ENCODE data around the gene LAMTOR4. TPM values are rescaled to one million over a fixed set of nuclear protein-coding genes. Genes with fewer than 3 reads are reported as not detected.

LAMTOR4 gene
- total RNA-seq, 4 donors from 2014 or later = 109 to 228 (median 148) TPM

DNA sequence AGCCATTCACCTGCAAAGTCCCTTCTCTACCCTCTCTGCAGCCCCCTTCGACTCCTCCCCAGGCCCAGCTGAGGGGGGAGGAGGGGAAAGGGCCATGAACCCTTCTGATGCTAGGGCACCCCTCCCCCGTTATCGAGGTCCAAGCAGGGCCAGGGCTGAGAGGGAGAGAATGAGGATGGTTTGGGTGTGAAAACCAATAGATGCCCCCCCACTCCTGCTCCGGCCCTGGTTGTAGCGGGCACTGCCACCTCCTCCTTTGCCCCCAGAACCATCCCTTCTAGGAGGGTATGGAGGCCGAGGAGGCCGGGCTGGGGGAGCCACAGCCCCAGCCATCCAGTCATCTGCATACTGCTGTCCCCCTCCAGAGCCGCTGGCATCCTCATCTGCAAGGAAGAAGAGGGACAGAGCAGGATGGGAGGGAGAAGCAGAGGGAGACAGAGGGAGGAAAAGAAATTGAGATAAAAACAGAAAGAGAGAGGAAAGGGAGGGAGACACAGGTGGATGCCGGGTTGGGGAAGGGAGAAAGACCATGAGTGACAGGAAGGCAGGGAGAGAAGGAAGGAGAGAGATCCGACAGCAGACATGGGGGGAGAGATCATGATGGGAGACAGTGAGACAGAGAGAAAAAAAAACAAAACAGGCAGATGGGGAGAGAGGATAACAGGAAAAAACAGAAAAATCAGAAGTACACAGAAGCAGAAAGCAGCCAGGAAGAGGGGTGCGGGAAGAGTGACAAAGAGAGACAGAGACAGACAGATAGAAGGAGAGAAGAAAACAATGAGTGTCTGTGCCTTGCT lies 21.6 kb downstream of the LAMTOR4 start:
- no peak for TF ChIP-seq EP300 (IDR thresholded peaks at IDR 0.05)
- ATAC-seq = no peak
- Histone ChIP-seq H3K9me3 (no peaks in the 10 kb centered on the region), H3K4me3 (no peak overlapping the region), H3K36me3 (no peaks in the 10 kb centered on the region), H3K27me3 (peaks cover 63% of the 10 kb centered on the region), H3K27ac (no peak overlapping the region), H3K4me1 (peaks cover 0 to 41% (median 3%) of the 10 kb centered on the region in 3 donors)
- 90 to 91% methylated on average over 5 to 6 of the region's 11 CpGs for WGBS, 2 donors (ENCODE audit: low coverage in 1 of 2)

DNA sequence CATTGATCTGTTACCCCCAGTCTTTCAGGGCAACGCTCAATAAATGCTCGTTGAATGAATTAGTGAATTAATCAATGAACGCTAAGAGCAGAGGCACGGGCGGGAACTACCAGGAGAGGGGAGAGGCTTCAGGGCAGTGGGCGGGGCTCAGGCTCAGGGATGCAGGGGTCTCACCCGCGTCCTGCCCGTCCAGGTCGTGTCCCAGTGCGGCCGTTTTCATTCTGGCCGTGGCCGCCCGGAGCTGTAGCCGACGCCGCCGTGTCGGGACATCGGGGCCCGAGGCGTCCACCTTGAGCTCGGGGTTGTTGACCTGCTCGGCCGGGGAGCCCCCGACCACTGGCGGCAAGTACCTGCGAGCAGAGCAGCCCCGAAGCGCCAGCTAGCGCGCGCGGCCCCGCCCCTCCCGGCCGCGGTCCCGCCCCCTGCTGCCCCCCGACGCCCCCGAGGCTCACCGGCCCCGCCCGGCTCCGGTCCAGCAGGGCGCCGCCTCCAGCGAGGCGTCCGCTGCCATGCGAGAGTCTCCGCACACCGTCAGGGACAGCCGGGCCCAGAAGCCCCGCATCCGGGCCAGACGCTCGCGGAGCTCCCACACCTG lies 22.5 kb downstream of the LAMTOR4 start:
- H3K9me3 ChIP-seq = no peaks in the 10 kb centered on the region
- peaks cover 0 to 41% (median 3%) of the 10 kb centered on the region in 3 donors for H3K4me1 ChIP-seq
- no peak for TF ChIP-seq EP300 (IDR thresholded peaks at IDR 0.05)
- no peak for TF ChIP-seq POLR2A (IDR thresholded peaks at IDR 0.05)
- TF ChIP-seq POLR2AphosphoS5 (IDR thresholded peaks at IDR 0.05) = no peak
- TF ChIP-seq, protein P1, sequence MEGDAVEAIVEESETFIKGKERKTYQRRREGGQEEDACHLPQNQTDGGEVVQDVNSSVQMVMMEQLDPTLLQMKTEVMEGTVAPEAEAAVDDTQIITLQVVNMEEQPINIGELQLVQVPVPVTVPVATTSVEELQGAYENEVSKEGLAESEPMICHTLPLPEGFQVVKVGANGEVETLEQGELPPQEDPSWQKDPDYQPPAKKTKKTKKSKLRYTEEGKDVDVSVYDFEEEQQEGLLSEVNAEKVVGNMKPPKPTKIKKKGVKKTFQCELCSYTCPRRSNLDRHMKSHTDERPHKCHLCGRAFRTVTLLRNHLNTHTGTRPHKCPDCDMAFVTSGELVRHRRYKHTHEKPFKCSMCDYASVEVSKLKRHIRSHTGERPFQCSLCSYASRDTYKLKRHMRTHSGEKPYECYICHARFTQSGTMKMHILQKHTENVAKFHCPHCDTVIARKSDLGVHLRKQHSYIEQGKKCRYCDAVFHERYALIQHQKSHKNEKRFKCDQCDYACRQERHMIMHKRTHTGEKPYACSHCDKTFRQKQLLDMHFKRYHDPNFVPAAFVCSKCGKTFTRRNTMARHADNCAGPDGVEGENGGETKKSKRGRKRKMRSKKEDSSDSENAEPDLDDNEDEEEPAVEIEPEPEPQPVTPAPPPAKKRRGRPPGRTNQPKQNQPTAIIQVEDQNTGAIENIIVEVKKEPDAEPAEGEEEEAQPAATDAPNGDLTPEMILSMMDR (IDR thresholded peaks at IDR 0.05) = no peak
- no peaks in the 10 kb centered on the region for H3K36me3 ChIP-seq
- peak overlapping the region; percentile 2 to 55 for H3K4me3 ChIP-seq
- H3K27ac ChIP-seq = peak overlapping the region in 1 of 4 donors; percentile 45
- peak; percentile 24 for ATAC-seq
- H3K27me3 ChIP-seq = peaks cover 60% of the 10 kb centered on the region
- 10 to 80% methylated on average over 1 to 2 of the region's 61 CpGs for WGBS, 2 donors (ENCODE audit: low coverage in 1 of 2)

DNA sequence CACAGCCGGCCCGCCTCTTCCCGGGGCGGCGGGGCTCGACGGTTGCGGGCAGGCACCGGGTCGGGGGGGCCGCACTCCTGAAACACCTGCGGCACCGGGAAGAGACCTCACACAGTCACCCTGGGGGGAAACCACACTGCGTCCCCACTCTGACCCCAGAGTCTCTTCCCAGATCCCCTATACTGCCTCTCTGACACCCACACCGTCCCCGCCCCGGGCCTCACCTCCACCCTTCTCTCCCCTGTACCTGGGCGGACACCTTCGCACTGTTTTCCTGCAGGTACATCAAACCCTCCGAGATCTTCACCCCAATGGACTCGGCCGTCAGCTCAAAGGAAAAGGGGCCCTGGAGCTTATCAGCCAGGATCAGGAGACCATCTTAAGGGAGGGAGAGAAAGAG lies 23.1 kb downstream of the LAMTOR4 start:
- no peak for ATAC-seq
- Histone ChIP-seq H3K27ac (peak overlapping the region in 1 of 4 donors; percentile 45), H3K27me3 (peaks cover 53% of the 10 kb centered on the region), H3K4me3 (peak overlapping the region; percentile 2 to 55), H3K36me3 (no peaks in the 10 kb centered on the region), H3K9me3 (no peaks in the 10 kb centered on the region), H3K4me1 (peaks cover 0 to 46% (median 3%) of the 10 kb centered on the region in 3 donors)
- TF ChIP-seq POLR2AphosphoS5 (IDR thresholded peaks at IDR 0.05) (no peak), POLR2A (IDR thresholded peaks at IDR 0.05) (no peak), EP300 (IDR thresholded peaks at IDR 0.05) (no peak)
- TF ChIP-seq, protein P1 (IDR thresholded peaks at IDR 0.05) = no peak
- no CpG with 5 or more reads among the region's 22 CpGs for WGBS, 2 donors (ENCODE audit: low coverage in 1 of 2)

DNA sequence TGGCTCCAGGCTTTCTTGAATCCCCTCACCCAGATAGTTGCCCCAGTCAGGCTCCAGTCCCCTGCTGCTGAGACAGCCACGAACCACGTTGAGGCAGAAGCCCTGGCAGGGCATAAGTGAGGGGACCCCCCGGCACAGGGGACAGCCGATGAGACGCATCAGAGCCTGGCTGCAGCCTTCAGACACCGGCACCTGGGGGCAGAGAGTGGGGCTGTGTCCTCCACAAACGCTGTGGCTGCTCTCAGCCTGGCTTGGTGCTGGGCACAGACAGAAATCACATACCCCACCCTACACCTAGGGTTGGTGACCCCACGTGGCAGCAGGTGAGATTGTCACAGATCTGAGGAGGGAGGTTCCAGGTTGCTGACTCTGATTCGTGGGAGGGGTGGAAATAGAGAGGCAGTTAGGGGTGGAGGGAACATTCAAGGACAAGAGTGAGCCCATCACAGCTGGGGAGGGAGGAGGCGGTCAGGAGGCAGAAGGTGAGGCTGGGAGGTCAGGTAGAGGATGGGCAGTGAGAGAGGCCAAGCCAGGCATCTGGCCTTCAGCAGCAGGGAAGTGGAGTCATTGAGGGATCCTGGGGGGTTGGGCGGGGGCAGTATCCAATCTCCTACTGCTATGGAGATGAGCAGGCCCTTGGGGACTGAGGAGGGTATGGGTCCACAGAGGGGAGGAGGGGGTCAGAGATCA lies 25.2 kb downstream of the LAMTOR4 start:
- H3K36me3 ChIP-seq = no peaks in the 10 kb centered on the region
- ATAC-seq = no peak
- TF ChIP-seq, protein P1 (IDR thresholded peaks at IDR 0.05) = no peak
- TF ChIP-seq POLR2AphosphoS5 (IDR thresholded peaks at IDR 0.05) (no peak), EP300 (IDR thresholded peaks at IDR 0.05) (no peak), POLR2A (IDR thresholded peaks at IDR 0.05) (no peak)
- WGBS, 2 donors (ENCODE audit: low coverage in 1 of 2) = 90% methylated on average over 2 of the region's 11 CpGs; no CpG with 5 or more reads in 1 of the 2 donors
- H3K4me3 ChIP-seq = no peak overlapping the region
- H3K27me3 ChIP-seq = peaks cover 40% of the 10 kb centered on the region
- no peaks in the 10 kb centered on the region for H3K9me3 ChIP-seq
- no peak overlapping the region for H3K27ac ChIP-seq
- H3K4me1 ChIP-seq = peaks cover 0 to 40% (median 9%) of the 10 kb centered on the region in 3 donors

DNA sequence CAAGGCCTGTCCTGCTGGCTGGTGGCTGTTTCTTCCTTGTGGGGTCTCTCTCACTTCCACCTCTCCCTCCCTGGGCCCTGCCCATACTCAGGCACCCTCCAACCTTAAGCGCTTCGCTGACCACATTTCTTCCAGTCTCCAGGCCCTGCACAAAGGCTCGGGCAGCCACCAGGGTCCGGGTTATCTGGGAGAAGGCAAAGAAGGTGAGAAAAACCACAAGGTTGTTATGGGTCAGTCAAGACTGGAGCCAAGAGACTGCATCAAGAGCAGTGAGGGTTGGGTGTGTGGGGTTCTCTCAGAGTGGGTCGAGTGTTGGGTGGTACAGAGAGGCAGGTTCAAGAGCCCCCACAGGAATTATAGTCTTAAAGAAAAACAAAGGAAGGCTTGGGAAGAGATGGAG lies 25.9 kb downstream of the LAMTOR4 start:
- Histone ChIP-seq H3K9me3 (no peaks in the 10 kb centered on the region), H3K27me3 (peaks cover 40% of the 10 kb centered on the region), H3K4me1 (peaks cover 0 to 35% (median 9%) of the 10 kb centered on the region in 3 donors), H3K36me3 (no peaks in the 10 kb centered on the region), H3K27ac (no peak overlapping the region), H3K4me3 (no peak overlapping the region)
- no peak for TF ChIP-seq EP300 (IDR thresholded peaks at IDR 0.05)
- TF ChIP-seq, protein P1 (IDR thresholded peaks at IDR 0.05) = no peak
- no peak for TF ChIP-seq POLR2AphosphoS5 (IDR thresholded peaks at IDR 0.05)
- TF ChIP-seq POLR2A (IDR thresholded peaks at IDR 0.05) = no peak
- no peak for ATAC-seq
- WGBS, 2 donors (ENCODE audit: low coverage in 1 of 2) = 67 to 70% methylated on average over 1 to 2 of the region's 5 CpGs

Data from gastroesophageal sphincter (tissue), 4 donors.